Activated CD4-positive, alpha-beta memory T cell treated with anti-CD3 and anti-CD28 coated beads, Interleukin-2, amount 10 ng/mL, durations not matched to agents 7 days and 5 days (primary cell): ENCODE data around the gene TSPOAP1. TPM values are rescaled to one million over a fixed set of nuclear protein-coding genes. Genes with fewer than 3 reads are reported as not detected.

ENCODE experiments used
- CTCF ChIA-PET: fragments of 350-600 bp; sonication (Branson Sonifier 250); formaldehyde crosslinking; loops from one replicate; lab custom pipeline; 2021; ENCODE audit warnings: antibody characterized with exemption, inconsistent platforms; lab: Charles Lee
- POLR2A ChIA-PET: fragments of 350-600 bp; sonication (Branson Sonifier 250); formaldehyde crosslinking; loops from one replicate; lab custom pipeline; 2021; ENCODE audit warnings: antibody characterized with exemption; lab: Charles Lee
- DNase-seq: peaks from one replicate; pipeline ENCODE4 v3.0.0-alpha.2; 2020
- H3K27ac Mint-ChIP-seq: one replicate; pipeline ENCODE4 v1.8.0; 2021; ENCODE audit warnings: mild to moderate bottlenecking, mixed read lengths
- H3K27me3 Mint-ChIP-seq: one replicate; pipeline ENCODE4 v1.8.0; 2021; ENCODE audit warnings: mixed read lengths
- H3K36me3 Mint-ChIP-seq: one replicate; pipeline ENCODE4 v1.8.0; 2021; ENCODE audit warnings: low read depth, mixed read lengths
- H3K4me1 Mint-ChIP-seq: one replicate; pipeline ENCODE4 v1.8.0; 2021; ENCODE audit warnings: mixed read lengths
- H3K4me3 Mint-ChIP-seq: one replicate; pipeline ENCODE4 v1.8.0; 2021; ENCODE audit warnings: mild to moderate bottlenecking, mixed read lengths
- H3K9me3 Mint-ChIP-seq: one replicate; pipeline ENCODE4 v1.8.0; 2021; ENCODE audit warnings: mixed read lengths
- total RNA-seq, 2 experiments: library from RNA; stranded (reverse); gene quantifications; one replicate each; pipeline ENCODE4 v1.2.3, GENCODE V29; 2021

TSPOAP1 gene
- 10 to 100 TPM; 60.9 to 69.4 TPM for total RNA-seq

GRCh38 chr17:58328195-58329034, at the start of gene TSPOAP1:
TSS of gene TSPOAP1 (minus strand) at chr17:58328795. CDS start at chr17:58327920, 875 bp downstream.
- Mint-ChIP-seq H3K4me3 (peak within 1 kb of the TSS; percentile 98), H3K27me3 (peaks cover 2% of the 10 kb centered on the region), H3K9me3 (no peaks in the 10 kb centered on the region), H3K36me3 (peaks cover 63% of the 10 kb centered on the region), H3K27ac (peak within 1 kb of the TSS; percentile 99), H3K4me1 (peaks cover 37% of the 10 kb centered on the region)
- peak; percentile 84 for DNase-seq
- ChIA-PET POLR2A (interaction anchor here (0.8 to 22.3 kb wide), 14 partner anchors 11 to 304 kb away, joined by 3 to 1460 read pairs (median 4); partner anchors contain the start of genes HSF5, MKS1, RNF43 and SUPT4H1), CTCF (interaction anchor here (0.6 to 3.5 kb wide), 6 partner anchors 11 to 159 kb away, joined by 3 to 41 read pairs (median 23); partner anchors contain the start of genes HSF5, RNF43 and SUPT4H1)

- ChIA-PET POLR2A (interaction anchor here (4.1 to 8.0 kb wide), 2 partner anchors 24 to 41 kb away, joined by 11 to 55 read pairs; partner anchors contain the start of gene SUPT4H1), CTCF (no interaction called here)
- H3K27ac Mint-ChIP-seq, result no peak overlapping the region
- no peaks in the 10 kb centered on the region for H3K9me3 Mint-ChIP-seq
- no peaks in the 10 kb centered on the region for H3K36me3 Mint-ChIP-seq
- no peak overlapping the region for H3K4me3 Mint-ChIP-seq
- H3K4me1 Mint-ChIP-seq, result peaks cover 27% of the 10 kb centered on the region
- DNase-seq, result no peak
- H3K27me3 Mint-ChIP-seq, result no peaks in the 10 kb centered on the region
Observed at GRCh38 chr17:58377661-58378060, 49.1 kb upstream of the TSPOAP1 start.

- H3K9me3 Mint-ChIP-seq, result no peaks in the 10 kb centered on the region
- no peak overlapping the region for H3K27ac Mint-ChIP-seq
- H3K27me3 Mint-ChIP-seq, result no peaks in the 10 kb centered on the region
- no peak for DNase-seq
- H3K4me1 Mint-ChIP-seq, result peaks cover 22% of the 10 kb centered on the region
- ChIA-PET CTCF (no interaction called here), POLR2A (interaction anchor here (4.1 kb wide), 1 partner anchor 40 kb away, joined by 11 read pairs; no protein-coding TSS in a partner anchor)
- no peak overlapping the region for H3K4me3 Mint-ChIP-seq
- H3K36me3 Mint-ChIP-seq, result no peaks in the 10 kb centered on the region
Observed at GRCh38 chr17:58377093-58377601, 48.6 kb upstream of the TSPOAP1 start.

- no peaks in the 10 kb centered on the region for H3K27me3 Mint-ChIP-seq
- H3K9me3 Mint-ChIP-seq, result no peaks in the 10 kb centered on the region
- H3K27ac Mint-ChIP-seq, result no peak overlapping the region
- no peak overlapping the region for H3K4me3 Mint-ChIP-seq
- H3K36me3 Mint-ChIP-seq, result no peaks in the 10 kb centered on the region
- DNase-seq, result no peak
- POLR2A ChIA-PET, result interaction anchor here (4.1 kb wide), 1 partner anchor 40 kb away, joined by 11 read pairs; no protein-coding TSS in a partner anchor
- CTCF ChIA-PET, result no interaction called here
- peaks cover 16% of the 10 kb centered on the region for H3K4me1 Mint-ChIP-seq
Observed at GRCh38 chr17:58376472-58377000, 47.9 kb upstream of the TSPOAP1 start.

- no peaks in the 10 kb centered on the region for H3K36me3 Mint-ChIP-seq
- H3K27ac Mint-ChIP-seq, result no peak overlapping the region
- no peak overlapping the region for H3K4me3 Mint-ChIP-seq
- H3K4me1 Mint-ChIP-seq, result peaks cover 13% of the 10 kb centered on the region
- DNase-seq, result no peak
- ChIA-PET CTCF (no interaction called here), POLR2A (no interaction called here)
- no peaks in the 10 kb centered on the region for H3K27me3 Mint-ChIP-seq
- H3K9me3 Mint-ChIP-seq, result no peaks in the 10 kb centered on the region
Observed at GRCh38 chr17:58375811-58376210, 47.2 kb upstream of the TSPOAP1 start.

GRCh38 chr17:58375256-58375655, 46.7 kb upstream of the TSPOAP1 start:
- ChIA-PET POLR2A (interaction anchor here (0.7 kb wide), 1 partner anchor 12 kb away, joined by 3 read pairs; no protein-coding TSS in a partner anchor), CTCF (interaction anchor here (1.7 kb wide), 1 partner anchor 58 kb away, joined by 5 read pairs; no protein-coding TSS in a partner anchor)
- no peaks in the 10 kb centered on the region for H3K27me3 Mint-ChIP-seq
- H3K4me3 Mint-ChIP-seq, result no peak overlapping the region
- H3K4me1 Mint-ChIP-seq, result peaks cover 16% of the 10 kb centered on the region
- no peaks in the 10 kb centered on the region for H3K9me3 Mint-ChIP-seq
- no peaks in the 10 kb centered on the region for H3K36me3 Mint-ChIP-seq
- no peak for DNase-seq
- H3K27ac Mint-ChIP-seq, result no peak overlapping the region

- ChIA-PET CTCF (interaction anchor here (1.0 to 1.7 kb wide), 2 partner anchors 44 to 56 kb away, joined by 3 to 5 read pairs; partner anchors contain the start of gene RNF43), POLR2A (interaction anchor here (1.5 to 1.7 kb wide), 2 partner anchors 10 to 15 kb away, joined by 3 to 4 read pairs; no protein-coding TSS in a partner anchor)
- Mint-ChIP-seq H3K36me3 (no peaks in the 10 kb centered on the region), H3K4me1 (peaks cover 13% of the 10 kb centered on the region), H3K9me3 (no peaks in the 10 kb centered on the region), H3K27me3 (no peaks in the 10 kb centered on the region), H3K4me3 (no peak overlapping the region), H3K27ac (no peak overlapping the region)
- no peak for DNase-seq
Observed at GRCh38 chr17:58373923-58374322, 45.3 kb upstream of the TSPOAP1 start.

GRCh38 chr17:58373003-58373402, 44.4 kb upstream of the TSPOAP1 start:
- Mint-ChIP-seq H3K9me3 (no peaks in the 10 kb centered on the region), H3K27ac (no peak overlapping the region), H3K4me1 (peaks cover 8% of the 10 kb centered on the region), H3K36me3 (no peaks in the 10 kb centered on the region), H3K4me3 (no peak overlapping the region), H3K27me3 (no peaks in the 10 kb centered on the region)
- ChIA-PET CTCF (interaction anchor here (1.0 to 1.4 kb wide), 2 partner anchors 21 to 45 kb away, joined by 3 to 5 read pairs; partner anchors contain the start of genes RNF43 and SUPT4H1), POLR2A (interaction anchor here (1.5 to 1.7 kb wide), 3 partner anchors 9 to 20 kb away, joined by 3 to 4 read pairs (median 4); no protein-coding TSS in a partner anchor)
- no peak for DNase-seq

GRCh38 chr17:58371300-58371950, 42.8 kb upstream of the TSPOAP1 start:
- peaks cover 8% of the 10 kb centered on the region for H3K4me1 Mint-ChIP-seq
- ChIA-PET POLR2A (interaction anchor here (0.9 to 1.9 kb wide), 4 partner anchors 11 to 54 kb away, joined by 3 to 6 read pairs (median 4); no protein-coding TSS in a partner anchor), CTCF (interaction anchor here (0.9 kb wide), 1 partner anchor 199 kb away, joined by 3 read pairs; no protein-coding TSS in a partner anchor)
- no peak overlapping the region for H3K27ac Mint-ChIP-seq
- H3K27me3 Mint-ChIP-seq, result no peaks in the 10 kb centered on the region
- DNase-seq, result no peak
- no peaks in the 10 kb centered on the region for H3K36me3 Mint-ChIP-seq
- H3K4me3 Mint-ChIP-seq, result no peak overlapping the region
- no peaks in the 10 kb centered on the region for H3K9me3 Mint-ChIP-seq

GRCh38 chr17:58370716-58371115, 42.1 kb upstream of the TSPOAP1 start:
- ChIA-PET POLR2A (interaction anchor here (0.9 to 2.0 kb wide), 4 partner anchors 10 to 53 kb away, joined by 3 to 11 read pairs (median 6); partner anchors contain the start of gene SUPT4H1), CTCF (interaction anchor here (1.0 kb wide), 1 partner anchor 53 kb away, joined by 4 read pairs; no protein-coding TSS in a partner anchor)
- DNase-seq, result no peak
- no peaks in the 10 kb centered on the region for H3K36me3 Mint-ChIP-seq
- peaks cover 8% of the 10 kb centered on the region for H3K4me1 Mint-ChIP-seq
- H3K9me3 Mint-ChIP-seq, result no peaks in the 10 kb centered on the region
- no peaks in the 10 kb centered on the region for H3K27me3 Mint-ChIP-seq
- no peak overlapping the region for H3K27ac Mint-ChIP-seq
- no peak overlapping the region for H3K4me3 Mint-ChIP-seq

GRCh38 chr17:58370309-58370708, 41.7 kb upstream of the TSPOAP1 start:
- H3K9me3 Mint-ChIP-seq, result no peaks in the 10 kb centered on the region
- CTCF ChIA-PET, result interaction anchor here (1.0 to 1.7 kb wide), 3 partner anchors 45 to 53 kb away, joined by 4 to 8 read pairs (median 4); partner anchors contain the start of gene RNF43
- H3K27me3 Mint-ChIP-seq, result no peaks in the 10 kb centered on the region
- no peak overlapping the region for H3K27ac Mint-ChIP-seq
- H3K4me3 Mint-ChIP-seq, result no peak overlapping the region
- H3K4me1 Mint-ChIP-seq, result peaks cover 8% of the 10 kb centered on the region
- POLR2A ChIA-PET, result interaction anchor here (0.9 to 2.2 kb wide), 5 partner anchors 10 to 53 kb away, joined by 3 to 11 read pairs (median 6); partner anchors contain the start of gene SUPT4H1
- no peaks in the 10 kb centered on the region for H3K36me3 Mint-ChIP-seq
- DNase-seq, result no peak
